ENCODE results near the gene ATP6V1G2.
"Not testable (repeated sequence)": the region's sequence is repeated elsewhere in the genome, so short reads cannot be mapped to it uniquely, and the experiment has no call there.

ATP6V1G2 gene

DNA sequence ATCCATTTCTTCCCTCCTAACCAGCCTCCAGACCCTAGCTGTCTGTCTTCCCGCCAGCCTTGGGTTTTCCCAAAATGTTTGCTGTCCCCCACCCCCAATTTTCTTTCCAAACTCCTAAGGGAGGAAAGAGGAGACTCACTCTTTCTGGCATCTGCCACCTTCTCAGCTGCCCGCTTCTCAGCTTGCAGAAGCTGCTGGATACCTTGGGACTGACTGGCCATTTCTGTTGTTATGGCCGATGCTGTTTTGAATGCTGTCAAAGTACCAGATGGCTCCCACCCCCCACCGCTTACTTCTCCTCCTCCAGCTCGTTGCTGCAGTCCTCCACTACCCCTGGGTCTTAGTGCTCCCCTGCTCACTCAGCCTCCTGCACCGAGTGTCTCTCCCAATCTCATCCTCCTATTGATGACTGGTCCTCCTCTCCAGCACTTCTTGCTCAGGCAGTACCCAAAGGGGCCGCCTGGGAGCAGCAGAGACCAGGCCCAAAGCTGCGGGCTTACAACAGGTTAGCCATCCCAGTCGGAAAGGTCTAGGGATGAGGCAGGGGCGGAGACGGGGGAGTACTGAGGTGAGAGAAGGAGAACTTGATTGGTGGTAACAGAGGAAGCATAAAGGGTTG, at the start of gene ATP6V1G2:
ATP6V1G2 (minus strand) TSS at position 270 of the 619 bp plus-strand sequence; CDS start at position 221, 49 bp downstream.
- DNase-seq (ENCODE audit: low read depth in 1 of 2, low spot score in 1 of 2) = peak; percentile 63 to 68

DNA sequence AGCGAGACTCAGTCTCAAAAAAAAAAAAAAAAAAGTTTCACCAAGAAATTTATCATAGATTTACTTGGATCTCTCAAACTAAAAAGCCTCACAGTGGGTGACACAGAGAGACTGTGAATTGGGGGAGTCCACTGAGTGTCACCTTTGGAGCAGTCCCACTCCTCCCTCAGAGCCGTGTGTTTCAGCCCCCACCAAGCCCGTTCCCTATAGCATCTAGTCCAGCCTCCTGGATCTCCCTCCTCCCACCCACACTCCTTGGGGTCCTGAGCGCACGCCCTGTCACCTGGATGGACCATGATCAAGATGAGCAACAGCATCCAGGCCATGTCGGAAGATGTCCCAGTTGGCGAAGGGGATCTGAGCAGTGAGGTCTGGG, 46.0 kb upstream of the ATP6V1G2 start:
- DNase-seq (ENCODE audit: low read depth in 1 of 2, low spot score in 1 of 2) = no peak

- DNase-seq (ENCODE audit: low read depth in 1 of 2, low spot score in 1 of 2) = not testable (repeated sequence)
These were observed 44.3 kb upstream of the ATP6V1G2 start for GRCh38 chr6:31590691-31591090.

GRCh38 chr6:31588871-31589650, 42.7 kb upstream of the ATP6V1G2 start:
- DNase-seq (ENCODE audit: low read depth in 1 of 2, low spot score in 1 of 2) = no peak

DNA sequence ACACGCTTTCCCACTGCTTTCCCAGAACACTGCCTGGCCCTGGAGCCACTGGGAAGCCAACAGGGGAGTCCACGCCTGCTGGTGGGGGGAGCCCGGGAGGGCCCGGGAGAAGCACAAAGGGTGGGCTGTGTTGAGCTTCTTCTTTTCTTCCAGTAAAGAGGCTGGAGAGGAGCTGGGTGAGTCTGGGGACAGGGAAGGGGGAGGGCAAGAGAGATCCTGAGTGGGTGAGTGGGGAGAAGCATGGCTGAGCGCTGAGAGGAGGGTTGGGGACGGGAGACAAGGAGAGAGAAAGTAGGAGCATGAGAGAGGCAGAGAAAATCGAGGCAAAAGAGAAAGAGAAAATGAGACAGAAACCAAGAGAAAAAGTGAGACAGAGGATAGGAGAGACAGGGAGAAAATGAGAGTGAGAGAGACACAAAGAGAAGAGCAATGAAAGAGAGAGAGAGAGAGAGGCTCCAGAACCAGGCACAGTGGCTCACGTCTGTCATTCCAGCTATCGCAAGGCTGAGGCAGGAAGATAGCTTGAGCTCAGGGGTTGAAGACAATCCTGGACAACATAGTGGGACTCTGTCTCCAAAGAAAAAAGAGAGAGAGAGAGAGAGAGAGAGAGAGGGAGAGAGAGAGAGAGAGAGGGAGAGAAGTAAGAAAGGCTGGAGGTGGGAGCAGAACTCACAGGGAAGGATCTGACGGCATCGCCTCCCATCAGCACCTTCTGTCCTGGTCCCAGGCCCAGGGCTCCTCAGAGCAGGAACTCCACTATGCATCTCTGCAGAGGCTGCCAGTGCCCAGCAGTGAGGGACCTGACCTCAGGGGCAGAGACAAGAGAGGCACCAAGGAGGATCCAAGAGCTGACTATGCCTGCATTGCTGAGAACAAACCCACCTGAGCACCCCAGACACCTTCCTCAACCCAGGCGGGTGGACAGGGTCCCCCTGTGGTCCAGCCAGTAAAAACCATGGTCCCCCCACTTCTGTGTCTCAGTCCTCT, 41.7 kb upstream of the ATP6V1G2 start:
- no peak for DNase-seq (ENCODE audit: low read depth in 1 of 2, low spot score in 1 of 2)

GRCh38 chr6:31586599-31587281, 40.3 kb upstream of the ATP6V1G2 start:
- DNase-seq (ENCODE audit: low read depth in 1 of 2, low spot score in 1 of 2) = no peak

- DNase-seq (ENCODE audit: low read depth in 1 of 2, low spot score in 1 of 2) = no peak
These were observed 39.6 kb upstream of the ATP6V1G2 start, which contains the start of gene LST1 for GRCh38 chr6:31586008-31586407. LST1 (plus strand) TSS chr6:31586277; CDS start chr6:31587300, 1,023 bp downstream.

DNA sequence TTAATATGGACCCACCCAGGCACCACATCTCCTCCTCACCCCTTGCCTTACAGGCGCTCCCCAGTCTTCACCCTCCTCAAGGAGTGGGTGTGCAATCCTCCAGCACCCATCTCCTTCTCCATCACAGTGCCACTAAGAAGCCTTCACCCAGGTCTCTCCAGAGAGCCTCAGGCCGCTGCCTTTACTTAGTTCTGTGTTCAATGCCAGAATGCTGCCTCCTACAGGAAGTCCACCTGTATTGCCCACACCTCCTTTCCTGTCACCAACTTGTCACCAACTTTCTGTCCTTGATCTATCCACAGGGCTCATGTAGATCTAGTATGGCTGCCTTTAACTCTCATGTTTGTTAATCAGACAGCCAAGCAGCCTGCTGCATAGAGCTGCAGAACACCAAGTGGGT, 39.1 kb upstream of the ATP6V1G2 start:
- no peak for DNase-seq (ENCODE audit: low read depth in 1 of 2, low spot score in 1 of 2)

- DNase-seq (ENCODE audit: low read depth in 1 of 2, low spot score in 1 of 2) = peak in 1 of 2 donors; percentile 46
These were observed 35.8 kb upstream of the ATP6V1G2 start, which contains the start of gene LTB for GRCh38 chr6:31582230-31582643. LTB (minus strand) TSS chr6:31582424; CDS start chr6:31582417, 7 bp downstream.

- DNase-seq (ENCODE audit: low read depth in 1 of 2, low spot score in 1 of 2) = no peak
These were observed 35.2 kb upstream of the ATP6V1G2 start for GRCh38 chr6:31581434-31582229.

DNA sequence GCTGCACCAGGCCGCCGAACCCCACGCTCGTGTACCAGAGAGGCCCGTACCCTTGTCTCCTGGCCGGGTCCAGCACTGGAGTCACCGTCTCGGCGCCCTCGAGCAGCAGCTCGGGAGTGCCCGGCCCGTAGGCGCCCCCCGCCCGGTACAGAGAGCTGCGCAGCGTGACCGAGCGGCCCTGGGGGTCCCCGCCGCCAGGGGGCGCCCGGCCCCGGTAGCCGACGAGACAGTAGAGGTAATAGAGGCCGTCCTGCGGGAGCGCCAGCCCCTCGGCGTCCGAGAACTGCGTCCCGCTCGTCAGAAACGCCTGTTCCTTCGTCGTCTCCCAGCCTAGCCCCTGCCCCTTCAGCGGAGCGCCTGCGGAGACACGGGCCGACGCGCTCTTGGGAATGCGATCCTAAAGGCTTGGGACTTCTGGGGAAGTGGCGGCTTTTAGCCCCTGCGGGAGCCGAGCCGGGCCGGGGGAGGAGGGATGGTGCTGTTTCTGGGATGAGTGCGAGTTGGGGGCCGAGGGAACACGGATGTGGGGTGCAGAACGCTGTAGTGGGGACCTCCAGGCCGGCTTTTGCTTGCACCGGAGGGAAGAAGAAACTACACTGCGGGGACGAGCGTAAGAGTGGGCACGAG, 34.5 kb upstream of the ATP6V1G2 start:
- peak; percentile 84 to 86 for DNase-seq (ENCODE audit: low read depth in 1 of 2, low spot score in 1 of 2)

- no peak for DNase-seq (ENCODE audit: low read depth in 1 of 2, low spot score in 1 of 2)
These were observed 34.0 kb upstream of the ATP6V1G2 start for GRCh38 chr6:31580438-31580740.

DNA sequence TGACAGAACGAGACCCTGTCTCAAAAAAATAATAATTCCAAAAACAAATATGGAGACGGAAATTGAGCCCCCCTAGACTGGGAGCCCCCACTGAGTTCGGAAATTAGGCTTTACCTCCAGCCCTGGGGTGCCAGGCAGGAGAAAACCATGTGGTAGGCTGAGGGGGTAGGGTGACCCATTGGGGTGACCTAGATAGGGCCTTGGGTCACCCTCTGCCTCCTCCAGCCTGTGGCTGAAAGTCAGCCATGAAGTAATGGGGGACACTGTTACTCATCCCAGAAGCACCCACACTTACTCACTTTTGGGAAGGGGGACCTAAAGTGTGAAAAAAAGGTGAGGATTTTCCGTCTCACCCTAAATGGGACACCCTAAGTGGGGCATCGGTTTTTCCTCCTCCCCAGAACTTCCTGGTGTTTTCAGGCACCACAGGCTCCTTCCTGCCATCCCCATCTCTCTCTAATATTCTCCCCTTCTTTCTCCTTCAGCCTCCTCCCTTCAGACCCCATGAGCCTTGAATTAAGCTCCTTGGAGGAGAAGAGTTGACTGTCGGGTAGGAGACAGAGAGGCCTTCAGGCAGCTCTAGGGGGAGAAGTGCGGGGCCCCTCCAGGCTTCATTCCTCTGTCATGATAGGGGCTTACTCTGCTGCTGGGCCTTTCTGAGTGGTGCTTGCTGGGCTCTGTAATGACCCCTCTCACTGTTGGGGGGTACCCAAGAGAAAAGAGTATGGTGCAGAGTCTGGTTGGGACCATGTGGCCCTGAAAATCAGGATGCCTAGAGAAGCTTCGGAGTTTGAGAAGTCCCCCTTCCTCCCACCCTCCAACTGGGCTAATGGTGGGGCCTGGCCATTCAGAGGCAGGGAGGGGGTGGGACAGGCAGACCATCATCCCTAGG, 33.4 kb upstream of the ATP6V1G2 start:
- no peak for DNase-seq (ENCODE audit: low read depth in 1 of 2, low spot score in 1 of 2)

- no peak for DNase-seq (ENCODE audit: low read depth in 1 of 2, low spot score in 1 of 2)
These were observed 32.7 kb upstream of the ATP6V1G2 start for GRCh38 chr6:31579119-31579505.

GRCh38 chr6:31578184-31579118, 32.0 kb upstream of the ATP6V1G2 start:
- DNase-seq (ENCODE audit: low read depth in 1 of 2, low spot score in 1 of 2) = no peak

- no peak for DNase-seq (ENCODE audit: low read depth in 1 of 2, low spot score in 1 of 2)
These were observed 31.2 kb upstream of the ATP6V1G2 start for GRCh38 chr6:31577579-31577966.

GRCh38 chr6:31576897-31577578, 30.6 kb upstream of the ATP6V1G2 start:
- no peak for DNase-seq (ENCODE audit: low read depth in 1 of 2, low spot score in 1 of 2)
